GM12891 (cell line): ENCODE results near the gene CARD11.

ENCODE experiments used
- POLR2A ChIP-seq: IDR thresholded peaks from 2 replicates; pipeline ENCODE4 v1.6.1; 2011; ENCODE audit warnings: low read depth, low read length, control low read depth
- POLR2AphosphoS5 ChIP-seq: IDR thresholded peaks from 2 replicates; pipeline ENCODE4 v1.6.1; 2011; ENCODE audit warnings: low read depth, low read length, control low read depth
- SPI1 ChIP-seq: IDR thresholded peaks from 2 replicates; pipeline ENCODE4 v1.6.1; 2011; ENCODE audit warnings: low read depth, low read length, control low read depth
- TAF1 ChIP-seq: IDR thresholded peaks from 2 replicates; pipeline ENCODE4 v1.6.1; 2011; ENCODE audit warnings: low read depth, low read length, control low read depth

GRCh38 chr7:2986561-2986960 lies 57.1 kb downstream of the CARD11 start:
- TF ChIP-seq POLR2A = no peak
- no peak for TF ChIP-seq TAF1
- no peak for TF ChIP-seq POLR2AphosphoS5
- no peak for TF ChIP-seq SPI1
